MM.1S (cell line): Measurements from ENCODE around the gene PAEP.

Source experiments
- DNase-seq: peaks from one replicate; pipeline ENCODE4 v3.0.0-alpha.2; 2015
- H2AFZ ChIP-seq: fragments of 300-600 bp; sonication (generic); 2 replicates; pipeline ENCODE4 v1.6.0; 2016; ENCODE audit warnings: antibody characterized with exemption, low read length
- H3F3A ChIP-seq: fragments of 300-600 bp; sonication (generic); 2 replicates; pipeline ENCODE4 v1.6.1; 2016; ENCODE audit warnings: mild to moderate bottlenecking, antibody characterized with exemption, low read length, moderate library complexity, mixed read lengths; ENCODE audit not compliant: insufficient read depth
- H3K27ac ChIP-seq: fragments of 300-600 bp; sonication (generic); 2 replicates; pipeline ENCODE4 v1.5.1; 2016; ENCODE audit warnings: mild to moderate bottlenecking, low read length
- H3K27me3 ChIP-seq: fragments of 300-600 bp; sonication (generic); replicated peaks from 2 replicates; pipeline ENCODE4 v1.6.0; 2016; ENCODE audit warnings: low read length; ENCODE audit not compliant: insufficient read depth
- H3K36me3 ChIP-seq: fragments of 300-600 bp; sonication (generic); replicated peaks from 2 replicates; pipeline ENCODE4 v1.6.1; 2016; ENCODE audit warnings: mild to moderate bottlenecking, low read length, mixed read lengths; ENCODE audit not compliant: insufficient read depth
- H3K4me1 ChIP-seq: fragments of 300-600 bp; sonication (generic); 2 replicates; pipeline ENCODE4 v1.6.1; 2016; ENCODE audit warnings: low read length, mixed read lengths
- H3K4me2 ChIP-seq: fragments of 300-600 bp; sonication (generic); 2 replicates; pipeline ENCODE4 v1.6.0; 2016; ENCODE audit warnings: low read depth, low read length
- H3K4me3 ChIP-seq: fragments of 300-600 bp; sonication (generic); 2 replicates; pipeline ENCODE4 v1.5.1; 2016; ENCODE audit warnings: low read length, mixed read lengths
- H3K79me2 ChIP-seq: fragments of 300-600 bp; sonication (generic); 2 replicates; pipeline ENCODE4 v1.6.1; 2016; ENCODE audit warnings: mixed run types, low read length, mixed read lengths
- H3K9ac ChIP-seq: fragments of 300-600 bp; sonication (generic); 2 replicates; pipeline ENCODE4 v1.6.1; 2016; ENCODE audit warnings: low read length, mixed read lengths
- H3K9me2 ChIP-seq: fragments of 300-600 bp; sonication (generic); replicated peaks from 2 replicates; pipeline ENCODE4 v1.6.1; 2016; ENCODE audit warnings: mild to moderate bottlenecking, low read length, mixed read lengths; ENCODE audit not compliant: insufficient read depth
- H3K9me3 ChIP-seq: fragments of 300-600 bp; sonication (generic); replicated peaks from 2 replicates; pipeline ENCODE4 v1.6.1; 2016; ENCODE audit warnings: mild to moderate bottlenecking, low read length, mixed read lengths; ENCODE audit not compliant: insufficient read depth
- H4K20me1 ChIP-seq: fragments of 300-600 bp; sonication (generic); 2 replicates; pipeline ENCODE4 v1.6.1; 2016; ENCODE audit warnings: mild to moderate bottlenecking, low read length, moderate library complexity, mixed read lengths; ENCODE audit not compliant: insufficient read depth
- CTCF ChIP-seq: fragments of 300-600 bp; sonication (generic); IDR thresholded peaks from 2 replicates; pipeline ENCODE4 v1.5.1; 2016; ENCODE audit warnings: antibody characterized with exemption, low read length, mixed read lengths
- EZH2 ChIP-seq: fragments of 300-600 bp; sonication (generic); optimal IDR thresholded peaks from 2 replicates; pipeline ENCODE3; 2017; ENCODE audit warnings: low read depth, mild to moderate bottlenecking, antibody characterized with exemption, low read length, mixed read lengths
- EZH2phosphoT487 ChIP-seq: fragments of 300-600 bp; sonication (generic); IDR thresholded peaks from 2 replicates; pipeline ENCODE4 v1.6.1; 2018; ENCODE audit warnings: antibody characterized with exemption, low read length

PAEP gene

GRCh38 chr9:135612981-135613910 lies 51.7 kb downstream of the PAEP start:
- Histone ChIP-seq H4K20me1 (no peaks in the 10 kb centered on the region), H3K9me3 (no peaks in the 10 kb centered on the region), H3K4me2 (no peak overlapping the region), H3K4me3 (no peak overlapping the region), H3K36me3 (no peaks in the 10 kb centered on the region), H3K79me2 (no peaks in the 10 kb centered on the region), H3K27ac (no peak overlapping the region), H3K4me1 (no peaks in the 10 kb centered on the region), H3K27me3 (peaks cover 62% of the 10 kb centered on the region), H3F3A (no peaks in the 10 kb centered on the region), H3K9me2 (no peaks in the 10 kb centered on the region), H2AFZ (no peak overlapping the region), H3K9ac (no peak overlapping the region)
- TF ChIP-seq EZH2phosphoT487 (no peak), EZH2 (no peak), CTCF (no peak)
- DNase-seq = no peak

- no peak overlapping the region for H2AFZ ChIP-seq
- DNase-seq = no peak
- H3K9me3 ChIP-seq = no peaks in the 10 kb centered on the region
- no peaks in the 10 kb centered on the region for H4K20me1 ChIP-seq
- H3K79me2 ChIP-seq = no peaks in the 10 kb centered on the region
- TF ChIP-seq CTCF (no peak), EZH2phosphoT487 (no peak), EZH2 (no peak)
- no peak overlapping the region for H3K4me3 ChIP-seq
- peaks cover 56% of the 10 kb centered on the region for H3K27me3 ChIP-seq
- H3K4me1 ChIP-seq = no peaks in the 10 kb centered on the region
- H3K4me2 ChIP-seq = no peak overlapping the region
- no peaks in the 10 kb centered on the region for H3K36me3 ChIP-seq
- no peaks in the 10 kb centered on the region for H3F3A ChIP-seq
- H3K9me2 ChIP-seq = no peaks in the 10 kb centered on the region
- no peak overlapping the region for H3K9ac ChIP-seq
- no peak overlapping the region for H3K27ac ChIP-seq
Measured at GRCh38 chr9:135613946-135614805, 52.6 kb downstream of the PAEP start.

GRCh38 chr9:135614821-135615665 lies 53.5 kb downstream of the PAEP start:
- Histone ChIP-seq H3K4me1 (no peaks in the 10 kb centered on the region), H3K4me3 (no peak overlapping the region), H3K27ac (no peak overlapping the region), H3K9ac (no peak overlapping the region), H3K9me3 (no peaks in the 10 kb centered on the region), H3K36me3 (no peaks in the 10 kb centered on the region), H3K9me2 (no peaks in the 10 kb centered on the region), H3K79me2 (no peaks in the 10 kb centered on the region), H3K4me2 (no peak overlapping the region), H4K20me1 (no peaks in the 10 kb centered on the region), H3K27me3 (peaks cover 47% of the 10 kb centered on the region), H3F3A (no peaks in the 10 kb centered on the region), H2AFZ (no peak overlapping the region)
- TF ChIP-seq CTCF = no peak
- no peak for DNase-seq
